ENCODE results near the gene CNKSR3.

- no peak for TF ChIP-seq CTCF (conservative IDR thresholded peaks at IDR 0.05)
- TF ChIP-seq ZFX (IDR thresholded peaks at IDR 0.05): no peak
Observed at GRCh38 chr6:154450498-154450897, 60.0 kb downstream of the CNKSR3 start.

All from C4-2B (cell line).